ENCODE measurements around the gene EYA2. TPM values are rescaled to one million over a fixed set of nuclear protein-coding genes. Genes with fewer than 3 reads are reported as not detected.

EYA2 gene
- total and polyA plus RNA-seq, 2 experiments from 2014 or later, result 1.4 to 2.0 TPM

DNA sequence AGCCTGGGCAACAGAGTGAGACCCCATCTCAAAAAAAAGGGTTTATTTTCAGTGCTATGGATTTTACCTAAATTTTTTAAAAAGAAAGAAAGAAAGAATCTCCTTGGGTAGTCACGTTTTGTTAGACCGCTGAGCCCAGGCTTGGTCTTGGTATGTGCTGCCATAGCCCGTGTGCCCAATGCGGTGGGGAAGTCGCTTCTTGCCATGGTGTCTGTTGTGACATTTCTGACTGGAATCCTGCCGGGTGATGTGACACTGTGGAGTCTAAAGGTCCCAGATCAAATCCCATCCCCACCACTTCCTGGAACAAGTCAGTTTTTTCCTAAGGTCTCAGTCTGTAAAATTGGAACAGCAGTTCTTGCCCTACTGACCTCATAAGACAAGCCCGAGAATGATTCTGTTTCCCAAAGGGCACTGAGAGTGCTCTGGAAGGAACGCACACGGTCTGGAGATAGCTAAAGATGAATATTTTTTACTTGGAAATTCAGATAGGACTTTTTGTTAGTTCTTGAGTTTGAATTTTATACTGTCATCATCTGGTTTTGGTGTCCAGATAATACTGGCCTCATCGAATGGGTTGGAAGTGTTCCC, 225.8 kb downstream of the EYA2 start:
- no peaks in the 10 kb centered on the region for H3K36me3 ChIP-seq (replicated peaks; ENCODE audit: insufficient read depth, low read depth)
- H3K4me1 ChIP-seq (ENCODE audit: insufficient read depth), result peaks cover 11% of the 10 kb centered on the region
- H3K9me2 ChIP-seq (replicated peaks; ENCODE audit: insufficient read depth), result no peaks in the 10 kb centered on the region
- H3K27ac ChIP-seq, result no peak overlapping the region
- 89% methylated on average over 10 of the region's 10 CpGs for WGBS (ENCODE audit: low lambda C conversion rate, missing lambda C conversion rate)
- H3K9me3 ChIP-seq (ENCODE audit: low read depth), result no peaks in the 10 kb centered on the region
- TF ChIP-seq EZH2 (IDR thresholded peaks at IDR 0.05; ENCODE audit: borderline replicate concordance) (no peak), EZH2phosphoT487 (IDR thresholded peaks at IDR 0.05; ENCODE audit: low read depth, severe bottlenecking, unreplicated experiment) (no peak)
- TF ChIP-seq, protein P1, sequence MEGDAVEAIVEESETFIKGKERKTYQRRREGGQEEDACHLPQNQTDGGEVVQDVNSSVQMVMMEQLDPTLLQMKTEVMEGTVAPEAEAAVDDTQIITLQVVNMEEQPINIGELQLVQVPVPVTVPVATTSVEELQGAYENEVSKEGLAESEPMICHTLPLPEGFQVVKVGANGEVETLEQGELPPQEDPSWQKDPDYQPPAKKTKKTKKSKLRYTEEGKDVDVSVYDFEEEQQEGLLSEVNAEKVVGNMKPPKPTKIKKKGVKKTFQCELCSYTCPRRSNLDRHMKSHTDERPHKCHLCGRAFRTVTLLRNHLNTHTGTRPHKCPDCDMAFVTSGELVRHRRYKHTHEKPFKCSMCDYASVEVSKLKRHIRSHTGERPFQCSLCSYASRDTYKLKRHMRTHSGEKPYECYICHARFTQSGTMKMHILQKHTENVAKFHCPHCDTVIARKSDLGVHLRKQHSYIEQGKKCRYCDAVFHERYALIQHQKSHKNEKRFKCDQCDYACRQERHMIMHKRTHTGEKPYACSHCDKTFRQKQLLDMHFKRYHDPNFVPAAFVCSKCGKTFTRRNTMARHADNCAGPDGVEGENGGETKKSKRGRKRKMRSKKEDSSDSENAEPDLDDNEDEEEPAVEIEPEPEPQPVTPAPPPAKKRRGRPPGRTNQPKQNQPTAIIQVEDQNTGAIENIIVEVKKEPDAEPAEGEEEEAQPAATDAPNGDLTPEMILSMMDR (IDR thresholded peaks at IDR 0.05; ENCODE audit: poor library complexity), result no peak
- DNase-seq (ENCODE audit: low spot score), result no peak
- H3K27me3 ChIP-seq, result no peaks in the 10 kb centered on the region
- no peaks in the 10 kb centered on the region for H3K79me2 ChIP-seq
- no peak overlapping the region for H3K4me3 ChIP-seq
- H4K20me1 ChIP-seq (ENCODE audit: insufficient read depth, poor library complexity, severe bottlenecking), result no peaks in the 10 kb centered on the region
- no peak overlapping the region for H2AFZ ChIP-seq
- H3K4me2 ChIP-seq, result no peak overlapping the region

GRCh38 chr20:47122560-47122959, 227.9 kb downstream of the EYA2 start:
- TF ChIP-seq, protein P1 (IDR thresholded peaks at IDR 0.05; ENCODE audit: poor library complexity), result no peak
- no peak for TF ChIP-seq EZH2 (IDR thresholded peaks at IDR 0.05; ENCODE audit: borderline replicate concordance)
- no peak for TF ChIP-seq EZH2phosphoT487 (IDR thresholded peaks at IDR 0.05; ENCODE audit: low read depth, severe bottlenecking, unreplicated experiment)
- no peak for DNase-seq (ENCODE audit: low spot score)
- Histone ChIP-seq H3K4me1 (ENCODE audit: insufficient read depth) (peaks cover 18% of the 10 kb centered on the region), H3K27ac (no peak overlapping the region), H3K9me2 (replicated peaks; ENCODE audit: insufficient read depth) (no peaks in the 10 kb centered on the region), H3K4me2 (no peak overlapping the region), H4K20me1 (ENCODE audit: insufficient read depth, poor library complexity, severe bottlenecking) (no peaks in the 10 kb centered on the region), H3K4me3 (no peak overlapping the region), H3K36me3 (replicated peaks; ENCODE audit: insufficient read depth, low read depth) (no peaks in the 10 kb centered on the region), H3K27me3 (no peaks in the 10 kb centered on the region), H3K79me2 (no peaks in the 10 kb centered on the region), H2AFZ (no peak overlapping the region), H3K9me3 (ENCODE audit: low read depth) (no peaks in the 10 kb centered on the region)
- WGBS (ENCODE audit: low lambda C conversion rate, missing lambda C conversion rate), result 72% methylated on average over 3 of the region's 3 CpGs

DNA sequence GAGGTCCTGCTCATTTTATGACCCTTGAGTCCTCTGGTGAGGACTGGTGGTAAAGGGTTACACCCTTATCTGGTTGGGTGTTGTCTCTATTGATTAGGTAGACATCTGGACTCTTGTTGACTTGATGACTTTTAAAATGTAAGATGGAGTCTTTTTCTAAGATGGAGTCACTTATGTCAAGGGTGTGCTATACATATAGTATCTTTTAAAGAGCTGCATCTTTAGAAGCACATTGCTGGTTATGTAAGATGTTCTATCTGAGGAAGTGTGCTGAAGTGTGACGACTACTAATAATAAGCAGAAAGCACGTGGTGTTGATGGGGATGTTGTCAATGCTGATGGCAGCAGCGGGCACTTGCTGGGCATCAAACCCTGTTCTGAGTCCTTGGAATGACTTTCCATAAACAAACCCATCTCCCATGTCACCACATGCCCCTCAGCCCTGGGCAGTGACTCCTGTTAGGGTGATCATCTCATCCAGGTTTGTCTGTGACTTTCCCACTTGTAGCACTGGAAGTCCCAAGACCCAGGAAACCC, 229.6 kb downstream of the EYA2 start:
- no peak for TF ChIP-seq EZH2 (IDR thresholded peaks at IDR 0.05; ENCODE audit: borderline replicate concordance)
- no peak for TF ChIP-seq EZH2phosphoT487 (IDR thresholded peaks at IDR 0.05; ENCODE audit: low read depth, severe bottlenecking, unreplicated experiment)
- TF ChIP-seq, protein P1 (IDR thresholded peaks at IDR 0.05; ENCODE audit: poor library complexity), result no peak
- 63% methylated on average over 3 of the region's 3 CpGs for WGBS (ENCODE audit: low lambda C conversion rate, missing lambda C conversion rate)
- Histone ChIP-seq H3K9me2 (replicated peaks; ENCODE audit: insufficient read depth) (no peaks in the 10 kb centered on the region), H4K20me1 (ENCODE audit: insufficient read depth, poor library complexity, severe bottlenecking) (no peaks in the 10 kb centered on the region), H3K36me3 (replicated peaks; ENCODE audit: insufficient read depth, low read depth) (no peaks in the 10 kb centered on the region), H3K4me3 (no peak overlapping the region), H2AFZ (no peak overlapping the region), H3K79me2 (no peaks in the 10 kb centered on the region), H3K27ac (peak overlapping the region; percentile 25), H3K9me3 (ENCODE audit: low read depth) (no peaks in the 10 kb centered on the region), H3K27me3 (no peaks in the 10 kb centered on the region), H3K4me1 (ENCODE audit: insufficient read depth) (peaks cover 22% of the 10 kb centered on the region), H3K4me2 (no peak overlapping the region)
- DNase-seq (ENCODE audit: low spot score), result no peak

DNA sequence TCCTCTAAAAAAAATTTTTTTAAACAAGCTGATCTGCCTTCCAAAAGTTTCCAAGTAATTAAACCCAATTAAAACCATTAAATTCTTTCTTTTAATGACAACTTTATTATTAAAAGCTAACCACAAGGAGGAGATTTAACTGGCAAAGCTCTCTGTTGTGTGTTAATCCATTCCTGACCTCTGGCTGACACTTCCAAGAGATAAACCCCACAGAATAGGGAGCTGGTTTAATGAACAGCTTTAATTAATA, 230.8 kb downstream of the EYA2 start:
- Histone ChIP-seq H3K79me2 (no peaks in the 10 kb centered on the region), H3K4me1 (ENCODE audit: insufficient read depth) (peaks cover 22% of the 10 kb centered on the region), H3K9me3 (ENCODE audit: low read depth) (no peaks in the 10 kb centered on the region), H3K4me2 (no peak overlapping the region), H3K27me3 (no peaks in the 10 kb centered on the region), H3K9me2 (replicated peaks; ENCODE audit: insufficient read depth) (no peaks in the 10 kb centered on the region), H3K36me3 (replicated peaks; ENCODE audit: insufficient read depth, low read depth) (no peaks in the 10 kb centered on the region), H3K27ac (peak overlapping the region; percentile 13), H4K20me1 (ENCODE audit: insufficient read depth, poor library complexity, severe bottlenecking) (no peaks in the 10 kb centered on the region), H2AFZ (no peak overlapping the region), H3K4me3 (no peak overlapping the region)
- no peak for DNase-seq (ENCODE audit: low spot score)
- TF ChIP-seq EZH2phosphoT487 (IDR thresholded peaks at IDR 0.05; ENCODE audit: low read depth, severe bottlenecking, unreplicated experiment), result no peak
- TF ChIP-seq EZH2 (IDR thresholded peaks at IDR 0.05; ENCODE audit: borderline replicate concordance), result no peak
- TF ChIP-seq, protein P1 (IDR thresholded peaks at IDR 0.05; ENCODE audit: poor library complexity), result no peak

Data from hepatocyte (in vitro differentiated cells).